NCI-H2171 (cell line): ENCODE measurements around the gene SLCO3A1.
"Not testable (repeated sequence)": the region's sequence is repeated elsewhere in the genome, so short reads cannot be mapped to it uniquely, and the experiment has no call there.

Source experiments
- DNase-seq: peaks from one replicate; lab custom pipeline; 2025; lab: John Stamatoyannopoulos, UW

Gene SLCO3A1

DNA sequence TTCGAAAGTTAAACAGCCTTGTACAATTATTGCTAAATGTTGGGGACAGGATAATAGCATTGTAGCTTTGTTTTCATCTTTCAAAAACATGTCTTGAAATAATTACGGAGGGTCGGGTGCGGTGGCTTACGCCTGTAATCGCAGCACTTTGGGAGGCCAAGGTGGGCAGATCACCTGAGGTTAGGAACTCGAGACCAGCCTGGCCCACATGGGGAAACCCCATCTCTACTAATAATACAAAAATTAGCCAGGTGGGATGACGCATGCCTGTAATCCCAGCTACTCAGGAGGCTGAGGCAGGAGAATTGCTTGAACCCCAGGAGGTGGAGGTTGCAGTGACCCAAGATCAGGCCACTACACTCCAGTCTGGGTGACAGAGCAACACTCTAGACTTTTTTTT, 216.7 kb downstream of the SLCO3A1 start:
- DNase-seq: not testable (repeated sequence)

DNA sequence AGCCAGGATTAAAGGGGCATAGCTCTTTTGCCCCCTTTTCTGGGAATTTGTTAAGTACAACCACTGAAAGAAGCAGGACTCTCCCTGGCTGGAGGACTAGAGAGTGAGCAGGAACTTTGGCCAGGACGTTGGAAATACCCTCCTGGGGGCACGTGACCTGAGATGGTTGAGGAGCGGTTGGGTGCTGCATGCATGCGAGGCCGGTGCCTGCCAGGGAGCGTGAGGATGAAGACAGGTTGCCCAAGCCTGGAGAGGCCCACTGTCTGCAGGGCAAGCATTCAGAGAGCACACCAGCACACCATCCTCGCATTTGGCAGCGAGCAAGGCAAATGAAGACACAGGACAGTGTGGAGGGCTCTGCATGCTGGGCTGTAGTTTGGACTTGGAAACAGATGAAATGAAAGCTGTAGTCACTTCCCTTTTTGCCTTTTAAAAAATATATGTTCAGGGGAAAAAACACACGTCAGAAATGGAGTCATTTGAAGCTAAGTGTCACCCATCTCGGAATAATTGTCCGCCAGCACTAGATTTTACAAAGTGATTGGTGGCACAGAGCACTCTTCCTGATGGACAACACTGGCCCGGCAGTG, 217.6 kb downstream of the SLCO3A1 start:
- no peak for DNase-seq

DNA sequence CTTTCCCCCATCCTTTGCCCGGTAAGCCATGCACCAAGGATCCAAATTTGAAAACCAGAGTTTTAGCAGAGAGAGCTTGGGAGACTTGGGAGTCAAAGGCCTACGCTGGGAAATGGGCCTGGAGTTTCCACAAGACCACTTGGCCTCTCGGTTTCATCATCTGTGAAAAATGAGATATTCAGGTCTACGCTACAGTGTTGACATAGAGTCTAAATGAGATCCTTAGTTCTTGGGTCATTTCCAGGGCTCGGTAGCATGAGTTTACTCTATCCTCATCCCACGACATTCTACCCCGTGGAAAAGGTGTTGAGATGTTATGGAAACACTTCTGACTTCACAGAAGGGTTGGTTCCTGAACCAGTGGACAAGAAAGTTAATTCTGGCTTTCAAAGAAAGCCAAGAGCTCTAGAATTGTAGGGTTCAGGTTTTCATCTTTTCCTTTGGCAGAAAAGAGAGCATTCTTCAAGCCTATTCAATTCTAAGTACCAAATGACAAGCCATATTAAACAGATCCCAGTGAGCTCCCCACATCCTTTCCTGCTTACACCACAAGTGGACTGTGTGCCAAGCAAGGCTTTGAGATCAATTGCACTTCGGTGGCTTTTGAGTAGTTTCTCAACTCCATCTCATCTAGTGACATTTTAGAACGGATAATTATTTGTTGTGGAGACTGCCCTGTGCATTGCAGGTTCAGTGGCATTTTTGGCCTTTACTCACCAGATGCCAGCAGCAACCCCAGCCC, 219.7 kb downstream of the SLCO3A1 start:
- no peak for DNase-seq

- DNase-seq: no peak
Observed at GRCh38 chr15:92074101-92074500, 220.6 kb downstream of the SLCO3A1 start.

DNA sequence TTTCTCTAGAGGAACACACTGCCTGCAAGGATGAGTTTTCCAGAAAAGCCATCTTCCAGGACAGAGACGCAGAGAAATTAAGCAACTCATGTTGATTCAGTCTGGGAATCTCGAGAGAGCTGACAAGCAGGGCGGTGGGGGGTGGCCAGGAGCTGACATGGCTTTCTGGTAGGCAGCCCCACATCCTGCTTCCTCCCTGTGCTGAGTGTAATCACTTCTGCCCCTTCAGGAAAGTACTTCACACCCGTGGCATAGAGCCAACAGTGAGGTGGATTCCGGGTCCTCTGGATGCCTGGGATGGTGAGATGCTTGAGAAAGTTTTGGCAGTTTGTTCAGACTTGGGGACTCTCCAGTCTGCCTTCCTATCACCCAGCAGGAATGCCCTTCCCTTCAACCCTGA, 221.1 kb downstream of the SLCO3A1 start:
- DNase-seq: no peak

DNA sequence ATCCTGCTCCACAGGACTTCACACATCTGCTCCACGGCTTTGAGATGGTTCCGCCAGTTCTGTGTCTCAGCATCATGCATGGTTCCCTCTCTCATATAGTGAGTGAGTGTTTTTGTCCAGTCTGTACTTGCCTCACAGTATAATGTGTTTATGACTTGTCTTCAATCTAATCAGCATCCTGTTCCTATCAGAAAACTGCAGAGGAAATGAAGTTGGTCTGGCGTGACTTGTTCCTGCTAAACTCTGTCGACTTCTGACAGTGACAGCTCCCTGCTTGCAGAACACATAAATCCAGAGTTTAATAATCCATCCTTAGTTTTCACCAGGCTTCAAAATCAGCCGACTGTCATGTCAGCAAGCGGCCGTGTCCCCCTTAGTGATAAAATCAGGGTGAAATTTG, 222.3 kb downstream of the SLCO3A1 start:
- DNase-seq: no peak

- DNase-seq: peak; percentile 40
Observed at GRCh38 chr15:92076541-92076940, 223.0 kb downstream of the SLCO3A1 start.

DNA sequence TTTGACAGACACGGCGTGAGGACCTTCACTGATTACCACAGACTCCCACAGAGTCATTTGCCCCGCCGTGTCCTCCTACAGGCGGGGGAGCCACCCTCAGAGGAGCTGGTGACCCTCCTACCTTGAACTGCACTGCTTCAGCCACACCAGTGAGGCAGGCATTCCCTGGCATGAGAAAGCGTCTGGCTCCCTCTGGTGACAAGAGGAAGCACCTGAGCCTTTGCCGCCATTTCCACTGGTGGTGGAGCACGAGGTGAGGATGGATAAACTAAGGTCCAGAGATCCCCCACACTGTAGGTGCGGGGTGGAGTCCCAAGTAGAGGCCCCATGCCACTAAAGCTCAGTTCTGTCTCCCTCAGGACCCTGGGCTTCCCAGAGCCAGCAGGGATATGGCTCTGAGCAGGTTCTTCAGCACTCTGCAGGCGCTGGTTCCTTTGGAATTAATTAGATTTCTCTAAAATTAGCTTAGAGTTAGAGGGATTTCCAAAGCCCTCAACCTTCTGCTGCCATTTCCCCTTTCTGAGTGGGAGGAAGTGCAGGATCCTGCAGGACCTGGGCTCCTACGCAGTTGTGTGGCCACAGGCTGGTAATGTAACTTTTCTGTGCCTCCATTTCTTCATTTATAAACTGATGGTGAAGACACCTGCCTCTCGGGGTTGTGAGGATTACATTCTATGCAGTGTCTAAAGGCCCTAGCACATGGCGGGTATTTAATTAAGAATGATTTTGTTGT, 224.0 kb downstream of the SLCO3A1 start:
- peak; percentile 61 for DNase-seq

DNA sequence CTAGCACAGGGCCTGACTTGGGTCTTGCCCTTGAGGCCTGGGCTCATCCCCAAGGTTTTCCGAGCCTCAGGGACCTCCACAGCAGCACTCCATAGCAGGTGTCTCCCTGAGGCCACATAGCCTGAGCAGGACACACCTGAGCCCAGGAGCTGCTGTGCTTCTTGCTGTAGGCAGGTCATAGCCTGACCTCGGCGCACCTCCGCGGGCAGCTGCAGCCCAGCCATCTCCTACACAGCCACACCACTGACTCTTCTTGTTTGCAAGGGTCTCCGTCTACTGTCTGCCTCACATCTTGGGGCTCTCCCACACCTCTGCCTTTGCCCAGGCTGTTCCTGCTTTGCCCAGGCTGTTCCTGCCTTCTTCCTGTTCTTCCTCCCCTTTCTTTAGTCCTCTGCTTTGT, 224.8 kb downstream of the SLCO3A1 start:
- no peak for DNase-seq

DNA sequence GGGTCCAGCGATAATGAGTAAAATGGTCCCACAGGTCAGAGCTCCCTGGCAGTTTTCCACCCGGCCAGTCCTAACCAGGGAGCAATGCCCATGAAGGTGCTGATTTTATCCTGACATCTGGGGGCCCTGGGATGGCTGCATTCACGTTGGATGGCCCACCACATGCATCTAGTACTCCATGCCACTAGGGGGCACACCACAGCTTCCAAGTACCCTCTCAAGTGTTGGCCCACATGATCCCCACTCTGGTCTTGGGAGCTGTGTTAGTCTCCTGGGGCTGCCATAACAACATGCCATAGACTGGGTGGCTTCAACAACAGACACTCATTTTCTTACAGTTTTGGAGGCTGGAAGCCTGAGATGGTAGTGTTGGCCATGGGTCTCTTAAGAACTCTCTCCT, 225.5 kb downstream of the SLCO3A1 start:
- peak; percentile 8 for DNase-seq

DNA sequence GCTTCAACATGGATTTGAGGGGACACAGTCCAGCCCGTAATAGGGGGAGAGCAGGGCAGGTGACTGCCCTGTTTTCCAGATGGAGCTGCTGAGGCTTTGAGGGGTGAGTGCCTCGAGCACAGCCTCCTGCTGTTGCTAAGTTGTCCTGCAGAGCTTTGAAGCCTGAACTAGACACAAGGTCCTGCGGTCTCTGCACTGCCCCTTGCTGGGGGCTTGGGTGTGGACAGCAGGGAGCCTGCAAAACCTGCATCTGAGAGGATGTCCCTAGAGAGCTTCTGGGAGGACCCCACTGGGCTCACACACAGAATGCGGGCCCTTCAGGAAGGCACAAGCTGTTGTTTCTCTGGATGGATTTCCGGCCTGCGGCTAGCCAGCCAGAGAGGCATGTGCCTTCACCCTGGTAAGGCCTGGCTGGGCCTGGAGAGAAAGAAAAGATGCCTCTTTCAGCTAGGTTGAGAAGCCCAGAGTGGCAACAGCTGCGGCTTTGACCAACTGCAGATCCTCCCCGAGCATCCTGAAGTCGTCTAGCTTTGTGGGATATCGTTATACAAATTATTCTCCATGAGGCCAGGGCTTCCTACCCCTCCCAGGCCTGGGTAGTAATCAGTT, 226.2 kb downstream of the SLCO3A1 start:
- no peak for DNase-seq

DNA sequence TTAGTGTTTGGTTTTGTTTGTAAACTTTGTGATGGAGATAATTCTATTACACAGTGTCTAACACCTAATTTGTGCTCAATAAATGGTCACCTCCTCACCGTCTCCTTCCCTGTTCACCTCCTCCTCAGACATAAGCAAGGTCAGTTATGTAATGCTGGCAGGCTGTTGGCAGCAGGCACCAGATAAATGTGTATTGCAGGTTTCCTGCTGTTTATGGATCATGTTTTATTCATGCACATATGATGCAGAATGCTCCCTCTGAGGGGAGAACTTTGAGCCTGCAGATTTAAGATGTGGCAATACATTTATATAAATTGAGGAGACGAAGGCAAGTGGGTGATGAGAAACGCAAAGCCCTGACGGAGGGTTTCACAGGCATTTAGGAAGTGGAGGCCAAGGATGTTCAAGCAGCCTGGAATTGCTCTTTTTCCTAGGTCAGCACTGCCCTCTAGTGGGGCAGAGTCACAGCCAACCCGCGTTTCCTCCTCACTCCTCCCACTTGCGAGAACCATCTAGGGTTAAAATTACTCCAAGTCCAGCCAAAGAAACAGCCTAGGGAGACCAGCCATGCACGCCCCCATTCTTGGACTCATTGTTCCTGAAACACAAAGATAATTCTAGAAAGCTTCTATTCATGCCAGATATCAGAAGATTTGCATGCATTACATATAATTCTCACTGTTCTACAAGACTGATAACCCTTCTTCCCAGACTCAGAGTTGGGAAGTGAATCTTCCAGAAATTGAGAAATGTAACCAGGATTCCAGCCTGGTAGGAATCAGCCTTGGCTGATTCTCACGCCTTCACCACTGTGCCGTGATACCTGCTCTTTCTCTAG, 228.7 kb downstream of the SLCO3A1 start:
- peak; percentile 60 for DNase-seq

GRCh38 chr15:92083190-92083589, 229.7 kb downstream of the SLCO3A1 start:
- DNase-seq: no peak

DNA sequence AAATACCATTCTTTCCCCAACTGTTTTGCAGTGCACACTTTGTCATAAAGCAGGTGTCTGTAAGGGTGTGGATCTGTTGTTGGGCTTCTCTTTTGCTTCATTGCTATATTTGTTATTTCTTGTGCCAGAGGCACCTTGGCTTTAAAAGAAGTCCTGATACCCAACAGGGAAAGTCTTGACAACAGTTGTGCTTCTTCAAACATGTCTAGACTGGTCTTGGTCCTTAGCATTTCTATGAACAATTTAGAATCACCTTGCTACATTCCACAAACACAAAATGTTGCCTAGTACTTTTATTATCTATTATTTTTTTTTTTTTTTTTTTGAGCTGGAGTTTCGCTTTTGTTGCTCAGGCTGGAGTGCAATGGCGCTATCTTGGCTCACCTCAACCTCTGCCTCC, 233.7 kb downstream of the SLCO3A1 start:
- no peak for DNase-seq

DNA sequence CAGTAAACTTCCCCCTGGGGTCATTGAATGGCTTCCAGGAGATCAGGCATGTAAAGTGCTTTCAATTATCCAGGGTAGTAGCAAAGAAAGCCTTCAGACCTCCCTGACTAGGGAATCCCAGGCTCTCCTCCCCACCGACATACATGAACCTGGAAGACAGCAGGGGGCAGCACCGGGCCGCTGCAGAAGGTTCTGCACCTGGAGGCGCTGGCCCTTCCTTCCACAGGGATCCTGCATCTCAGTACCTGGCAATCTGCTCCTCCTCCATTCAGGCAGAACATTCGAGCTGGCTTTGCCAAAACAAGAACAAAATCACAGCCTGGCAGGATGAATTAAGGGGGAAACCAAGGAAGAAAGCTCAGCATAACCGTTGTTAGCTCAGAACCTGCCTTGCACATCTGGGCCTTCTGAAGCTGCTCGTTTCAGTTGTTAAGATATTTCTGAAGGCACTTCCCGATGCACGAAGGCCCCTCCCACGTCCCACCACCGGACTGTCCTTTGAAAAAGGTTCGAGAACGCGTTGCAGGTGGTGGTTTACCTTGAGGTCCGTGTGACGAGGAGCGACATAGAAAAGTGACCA, 237.7 kb downstream of the SLCO3A1 start:
- peak; percentile 47 for DNase-seq

- DNase-seq: no peak
Observed at GRCh38 chr15:92092289-92093105, 239.0 kb downstream of the SLCO3A1 start.

GRCh38 chr15:92095693-92096092, 242.2 kb downstream of the SLCO3A1 start:
- DNase-seq: no peak

DNA sequence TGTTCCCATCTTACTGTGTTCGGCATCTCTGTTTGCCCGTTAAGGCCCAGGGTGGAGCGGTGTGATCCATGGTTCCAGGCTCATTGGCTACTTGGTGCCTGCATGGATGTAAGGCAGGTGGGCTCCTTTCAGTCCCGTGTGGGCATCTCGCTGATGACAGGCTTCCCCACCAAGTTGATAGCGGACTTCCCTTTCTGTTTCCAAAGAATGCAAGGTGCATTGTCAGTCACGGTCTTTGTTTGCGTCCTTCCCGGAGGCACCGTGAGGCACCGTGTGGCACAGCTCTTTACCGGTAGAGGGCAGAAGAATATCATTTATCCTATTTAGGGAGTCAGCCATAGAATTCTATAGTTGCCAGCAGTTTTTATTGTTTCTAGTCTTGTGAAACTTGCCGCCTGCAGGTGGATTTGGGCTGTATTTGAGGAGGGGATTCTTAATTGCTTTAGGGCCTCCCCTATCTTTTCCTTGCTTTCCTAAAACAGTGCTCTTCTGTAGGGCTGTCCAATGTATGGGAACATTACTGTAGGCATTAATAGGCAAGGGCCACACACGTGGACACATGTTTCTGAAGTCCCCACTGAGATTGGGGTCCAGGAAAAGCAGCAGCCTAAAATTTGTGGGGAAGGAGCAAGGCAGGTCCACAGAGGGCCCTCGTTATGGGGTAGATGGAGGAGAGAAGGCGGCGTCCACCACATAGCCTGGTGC, 244.1 kb downstream of the SLCO3A1 start:
- peak; percentile 54 for DNase-seq

DNA sequence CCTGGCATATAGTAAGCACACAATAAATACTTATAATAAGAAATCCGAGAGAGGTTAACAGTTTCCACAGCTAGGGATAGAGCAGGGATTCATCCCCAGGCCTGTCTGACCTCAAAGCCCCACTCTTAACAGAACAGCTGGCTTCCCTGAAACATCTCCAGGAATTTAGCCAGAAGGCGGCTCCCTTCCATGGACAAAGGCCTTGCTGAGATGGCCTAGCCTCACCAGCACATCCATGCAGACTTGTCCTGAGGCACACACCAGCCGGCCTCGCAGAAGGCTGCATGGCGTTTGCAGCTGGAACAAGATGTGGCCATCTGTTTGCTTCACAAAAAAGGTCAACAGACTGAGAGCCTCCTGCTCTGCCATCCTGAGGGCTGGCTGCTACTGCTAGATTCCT, 245.4 kb downstream of the SLCO3A1 start:
- no peak for DNase-seq

GRCh38 chr15:92100301-92100700, 246.8 kb downstream of the SLCO3A1 start:
- no peak for DNase-seq
